Esophagus muscularis mucosa (tissue), 4 donors: ENCODE measurements around the gene PLA2G4D. TPM values are rescaled to one million over a fixed set of nuclear protein-coding genes. Genes with fewer than 3 reads are reported as not detected.

Experiments
- DNase-seq: peaks from one replicate; pipeline ENCODE4 v3.0.0-alpha.2; 2017; ENCODE audit errors: extremely low spot score
- H3K27ac ChIP-seq, 4 donors: fragments of 200-600 bp; sonication (generic); replicated peaks in 1 of 4; 1 replicate in 3 of 4; 2 replicates in 1 of 4; pipeline ENCODE4 v1.5.1; 2016 to 2019; ENCODE audit warnings: mild to moderate bottlenecking in 1 of 4
- H3K27me3 ChIP-seq, 4 donors: fragments of 200-600 bp; sonication (generic); one replicate each; pipeline versions ENCODE4 v1.5.1 to v1.6.0; 2016 to 2019
- H3K36me3 ChIP-seq, 4 donors: fragments of 200-600 bp; sonication (generic); one replicate each; pipeline ENCODE4 v1.5.1; 2016 to 2019
- H3K4me1 ChIP-seq, 4 donors: fragments of 200-600 bp; sonication (generic); one replicate each; pipeline ENCODE4 v1.5.1; 2016 to 2019
- H3K4me3 ChIP-seq, 4 donors: fragments of 200-600 bp; sonication (generic); 1 replicate in 2 of 4; 2 replicates in 2 of 4; pipeline ENCODE4 v1.5.1; 2016 to 2019; ENCODE audit warnings: mild to moderate bottlenecking in 4 of 4, moderate library complexity in 1 of 4
- H3K9me3 ChIP-seq, 4 donors: fragments of 200-600 bp; sonication (generic); 1 replicate in 3 of 4; 2 replicates in 1 of 4; pipeline ENCODE4 v1.5.1; 2016 to 2019
- EP300 ChIP-seq: sonication (generic); formaldehyde crosslinking; IDR thresholded peaks from one replicate; pipeline ENCODE4 v1.6.1; 2017; ENCODE audit warnings: antibody characterized with exemption
- POLR2A ChIP-seq: fragments of 450-650 bp; IDR thresholded peaks from one replicate; pipeline ENCODE4 v1.6.1; 2017; ENCODE audit warnings: antibody characterized with exemption, moderate library complexity, mild to moderate bottlenecking, low read depth
- POLR2AphosphoS5 ChIP-seq, 2 donors: sonication (generic); formaldehyde crosslinking; IDR thresholded peaks; one replicate each; pipeline ENCODE4 v1.6.1; 2017; ENCODE audit warnings: antibody characterized with exemption in 2 of 2
- WGBS: methylation state at CpG from one replicate; pipeline ENCODE4 v1.1.5; 2018; 5-methylcytosine and 5-hydroxymethylcytosine counted together
- intact Hi-C: fragments of 100-400 bp; cut with DNase I; formaldehyde crosslinking; loops from one replicate; pipeline ENCODE4 v1.15.1; 2023
- total RNA-seq, 4 donors: library from RNA; depleted of rRNA; stranded (reverse); fragments of >200 nt; gene quantifications; one replicate each; pipeline versions ENCODE4 v1.1.0 to v1.2.1, GENCODE V29; 2016
- TF ChIP-seq, protein P1 (sequence below), 3 experiments: fragments of 200-600 bp in 2 of 3; fragments of 450-650 bp in 1 of 3; sonication (generic) in 2 of 3; IDR thresholded peaks; one replicate each; pipeline ENCODE4 v1.5.1; 2017 to 2019; ENCODE audit warnings: antibody characterized with exemption in 3 of 3, mild to moderate bottlenecking in 2 of 3, moderate library complexity in 1 of 3

PLA2G4D gene, protein sequence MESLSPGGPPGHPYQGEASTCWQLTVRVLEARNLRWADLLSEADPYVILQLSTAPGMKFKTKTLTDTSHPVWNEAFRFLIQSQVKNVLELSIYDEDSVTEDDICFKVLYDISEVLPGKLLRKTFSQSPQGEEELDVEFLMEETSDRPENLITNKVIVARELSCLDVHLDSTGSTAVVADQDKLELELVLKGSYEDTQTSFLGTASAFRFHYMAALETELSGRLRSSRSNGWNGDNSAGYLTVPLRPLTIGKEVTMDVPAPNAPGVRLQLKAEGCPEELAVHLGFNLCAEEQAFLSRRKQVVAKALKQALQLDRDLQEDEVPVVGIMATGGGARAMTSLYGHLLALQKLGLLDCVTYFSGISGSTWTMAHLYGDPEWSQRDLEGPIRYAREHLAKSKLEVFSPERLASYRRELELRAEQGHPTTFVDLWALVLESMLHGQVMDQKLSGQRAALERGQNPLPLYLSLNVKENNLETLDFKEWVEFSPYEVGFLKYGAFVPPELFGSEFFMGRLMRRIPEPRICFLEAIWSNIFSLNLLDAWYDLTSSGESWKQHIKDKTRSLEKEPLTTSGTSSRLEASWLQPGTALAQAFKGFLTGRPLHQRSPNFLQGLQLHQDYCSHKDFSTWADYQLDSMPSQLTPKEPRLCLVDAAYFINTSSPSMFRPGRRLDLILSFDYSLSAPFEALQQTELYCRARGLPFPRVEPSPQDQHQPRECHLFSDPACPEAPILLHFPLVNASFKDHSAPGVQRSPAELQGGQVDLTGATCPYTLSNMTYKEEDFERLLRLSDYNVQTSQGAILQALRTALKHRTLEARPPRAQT
- not detected for total RNA-seq

DNA sequence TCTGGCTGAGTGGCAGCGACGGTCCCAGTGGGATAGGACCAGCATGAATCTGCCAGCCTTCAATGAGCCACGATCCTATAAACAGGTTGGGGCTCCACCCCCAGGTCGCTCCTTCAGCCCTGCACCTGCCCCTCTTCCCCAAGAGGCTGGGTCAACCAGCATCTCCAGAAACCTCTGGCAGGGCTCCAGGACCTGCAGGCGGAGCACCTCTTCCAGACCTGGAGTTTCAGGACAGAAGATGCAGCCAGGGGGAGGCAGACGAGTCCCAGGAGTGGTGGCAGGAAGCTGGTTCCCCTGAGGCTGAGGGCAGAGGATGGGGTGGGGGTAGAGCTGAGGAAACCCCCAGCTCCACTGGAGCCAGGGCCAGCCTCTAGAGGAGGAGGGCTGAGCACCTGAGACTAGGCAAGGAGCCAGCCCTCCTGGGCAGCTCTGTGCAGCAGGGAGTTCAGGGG, at the start of gene PLA2G4D:
Gene PLA2G4D, minus strand, starts transcription at position 51 of the 452 bp plus-strand sequence. CDS start 103 bp downstream, outside the sequence.
- no peaks in the 10 kb centered on the region for H3K36me3 ChIP-seq
- no peak within 1 kb of the TSS for H3K4me3 ChIP-seq
- peaks cover 0 to 7% (median 3%) of the 10 kb centered on the region in 4 donors for H3K4me1 ChIP-seq
- H3K9me3 ChIP-seq, result no peaks in the 10 kb centered on the region
- intact Hi-C loops, result no loop called here
- no peak for DNase-seq
- no peak for TF ChIP-seq POLR2A
- no peak for TF ChIP-seq EP300
- TF ChIP-seq, protein P1, sequence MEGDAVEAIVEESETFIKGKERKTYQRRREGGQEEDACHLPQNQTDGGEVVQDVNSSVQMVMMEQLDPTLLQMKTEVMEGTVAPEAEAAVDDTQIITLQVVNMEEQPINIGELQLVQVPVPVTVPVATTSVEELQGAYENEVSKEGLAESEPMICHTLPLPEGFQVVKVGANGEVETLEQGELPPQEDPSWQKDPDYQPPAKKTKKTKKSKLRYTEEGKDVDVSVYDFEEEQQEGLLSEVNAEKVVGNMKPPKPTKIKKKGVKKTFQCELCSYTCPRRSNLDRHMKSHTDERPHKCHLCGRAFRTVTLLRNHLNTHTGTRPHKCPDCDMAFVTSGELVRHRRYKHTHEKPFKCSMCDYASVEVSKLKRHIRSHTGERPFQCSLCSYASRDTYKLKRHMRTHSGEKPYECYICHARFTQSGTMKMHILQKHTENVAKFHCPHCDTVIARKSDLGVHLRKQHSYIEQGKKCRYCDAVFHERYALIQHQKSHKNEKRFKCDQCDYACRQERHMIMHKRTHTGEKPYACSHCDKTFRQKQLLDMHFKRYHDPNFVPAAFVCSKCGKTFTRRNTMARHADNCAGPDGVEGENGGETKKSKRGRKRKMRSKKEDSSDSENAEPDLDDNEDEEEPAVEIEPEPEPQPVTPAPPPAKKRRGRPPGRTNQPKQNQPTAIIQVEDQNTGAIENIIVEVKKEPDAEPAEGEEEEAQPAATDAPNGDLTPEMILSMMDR (IDR thresholded peaks at IDR 0.05), result no peak
- TF ChIP-seq POLR2AphosphoS5 (IDR thresholded peaks at IDR 0.05), result no peak
- WGBS, result 95% methylated on average over 3 of the region's 6 CpGs
- H3K27me3 ChIP-seq, result peaks cover 0 to 19% (median 0%) of the 10 kb centered on the region in 4 donors
- no peak within 1 kb of the TSS for H3K27ac ChIP-seq

DNA sequence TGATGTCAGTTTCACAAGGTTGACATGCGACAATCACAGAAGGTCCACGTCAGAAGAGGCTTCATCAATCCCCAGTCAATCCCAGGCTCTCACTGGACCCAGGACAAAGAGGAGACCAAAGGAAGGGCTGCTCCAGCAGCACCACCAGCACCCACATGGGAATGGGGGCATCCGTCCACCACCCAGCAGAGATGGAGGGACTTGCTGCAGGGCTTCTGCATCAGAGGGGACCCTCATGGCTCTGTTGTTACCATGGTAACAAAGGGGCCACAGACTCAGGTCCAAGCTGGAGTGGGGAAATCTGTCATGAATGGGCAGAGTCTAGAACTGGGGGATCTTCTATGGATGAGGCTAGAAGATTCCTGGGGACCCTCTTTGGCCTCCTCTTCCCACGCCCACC, 49.0 kb upstream of the PLA2G4D start:
- 92% methylated on average over 4 of the region's 4 CpGs for WGBS
- TF ChIP-seq POLR2A (no peak), POLR2AphosphoS5 (IDR thresholded peaks at IDR 0.05) (no peak), EP300 (no peak)
- TF ChIP-seq, protein P1 (IDR thresholded peaks at IDR 0.05), result no peak
- Histone ChIP-seq H3K36me3 (no peaks in the 10 kb centered on the region), H3K4me1 (no peaks in the 10 kb centered on the region), H3K27me3 (peaks cover 0 to 22% (median 0%) of the 10 kb centered on the region in 4 donors), H3K9me3 (no peaks in the 10 kb centered on the region), H3K27ac (no peak overlapping the region), H3K4me3 (no peak overlapping the region)
- no peak for DNase-seq
- intact Hi-C loops, result loop anchor here (10.0 kb wide), 1 partner anchor 59 kb away; no protein-coding TSS in a partner anchor

DNA sequence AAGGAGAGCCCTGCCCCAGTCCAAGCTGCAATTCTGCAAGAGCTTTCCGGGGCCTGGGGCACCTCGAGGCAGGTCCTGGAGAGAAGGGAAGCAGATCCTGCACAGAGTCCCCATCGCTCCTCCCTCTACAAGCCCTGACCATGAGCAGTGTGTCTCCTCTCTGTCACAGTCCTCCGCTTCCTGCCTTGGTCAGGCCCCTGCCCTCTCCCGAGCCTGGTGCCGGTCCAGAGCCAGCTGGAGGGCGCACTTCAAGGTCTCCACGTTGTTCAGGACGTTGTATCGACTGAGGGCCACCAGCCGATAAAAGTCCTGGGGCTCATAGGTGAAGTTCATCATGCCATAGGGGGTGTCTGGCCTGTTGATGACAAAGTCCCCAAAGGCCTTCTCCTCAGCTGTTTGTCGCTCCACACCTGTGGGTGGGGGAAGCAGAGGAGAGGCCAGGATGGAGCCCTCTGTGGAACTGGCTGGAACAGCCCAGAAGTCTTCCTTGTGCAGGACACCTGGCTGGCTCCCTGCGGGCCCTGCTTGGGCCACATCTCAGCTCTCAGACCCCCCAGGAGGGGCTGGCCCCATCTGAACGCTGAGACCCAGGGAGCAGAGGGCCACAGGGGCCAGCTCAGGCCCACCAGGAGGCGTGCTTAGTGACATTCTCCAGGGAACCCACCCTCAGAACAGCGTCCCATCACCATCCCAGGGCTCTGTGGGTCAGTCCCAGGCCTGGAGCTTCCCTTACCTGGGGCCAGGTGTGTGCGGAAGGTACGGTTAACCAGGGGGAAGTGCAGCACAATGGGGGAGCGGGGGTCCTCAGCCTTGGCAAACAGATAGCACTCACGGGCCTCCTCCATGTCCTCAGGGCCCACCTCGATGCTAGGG, 47.7 kb upstream of the PLA2G4D start:
- H3K36me3 ChIP-seq, result no peaks in the 10 kb centered on the region
- no peak overlapping the region for H3K4me3 ChIP-seq
- intact Hi-C loops, result loop anchor here (10.0 kb wide), 1 partner anchor 57 kb away; no protein-coding TSS in a partner anchor
- TF ChIP-seq POLR2AphosphoS5 (IDR thresholded peaks at IDR 0.05) (no peak), EP300 (no peak), POLR2A (no peak)
- TF ChIP-seq, protein P1 (IDR thresholded peaks at IDR 0.05), result no peak
- H3K9me3 ChIP-seq, result no peaks in the 10 kb centered on the region
- H3K4me1 ChIP-seq, result no peaks in the 10 kb centered on the region
- no peak for DNase-seq
- peaks cover 0 to 19% (median 0%) of the 10 kb centered on the region in 4 donors for H3K27me3 ChIP-seq
- 90% methylated on average over 20 of the region's 21 CpGs for WGBS
- H3K27ac ChIP-seq, result no peak overlapping the region

DNA sequence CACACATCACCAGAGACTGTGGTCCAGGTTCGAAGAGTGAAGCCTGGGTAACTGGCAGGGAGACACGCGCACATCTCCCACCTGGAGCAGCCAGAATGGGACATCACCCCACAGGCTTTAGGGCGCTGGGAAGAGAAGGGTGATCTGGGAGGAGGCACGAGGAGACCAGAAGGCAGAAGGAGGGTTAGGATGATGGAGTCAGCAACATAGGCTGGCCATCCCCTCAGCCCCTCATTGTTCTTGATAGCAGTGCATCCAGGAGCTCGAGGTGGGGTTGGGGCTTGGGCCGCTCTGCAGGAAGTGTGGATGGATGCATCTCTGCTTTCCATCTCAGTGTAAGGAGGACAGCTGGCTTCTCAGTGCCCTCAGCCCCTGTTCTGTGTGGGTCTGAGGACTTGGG, 46.9 kb upstream of the PLA2G4D start:
- peaks cover 0 to 13% (median 0%) of the 10 kb centered on the region in 4 donors for H3K27me3 ChIP-seq
- H3K4me3 ChIP-seq, result no peak overlapping the region
- no peak overlapping the region for H3K27ac ChIP-seq
- H3K4me1 ChIP-seq, result no peaks in the 10 kb centered on the region
- TF ChIP-seq POLR2A (no peak), POLR2AphosphoS5 (IDR thresholded peaks at IDR 0.05) (no peak), EP300 (no peak)
- TF ChIP-seq, protein P1 (IDR thresholded peaks at IDR 0.05), result no peak
- no peaks in the 10 kb centered on the region for H3K36me3 ChIP-seq
- no peaks in the 10 kb centered on the region for H3K9me3 ChIP-seq
- intact Hi-C loops, result loop anchor here (10.0 kb wide), 1 partner anchor 56 kb away; no protein-coding TSS in a partner anchor
- DNase-seq, result no peak
- WGBS, result 87% methylated on average over 7 of the region's 7 CpGs
